ENCODE results near the gene ZNF75A. TPM values are rescaled to one million over a fixed set of nuclear protein-coding genes. Genes with fewer than 3 reads are reported as not detected.

Gene ZNF75A
- total RNA-seq, 1 donor: 26.1 TPM

GRCh38 chr16:3311496-3311895 lies 6.2 kb downstream of the ZNF75A start:
- no peak for TF ChIP-seq CTCF (IDR thresholded peaks at IDR 0.05; ENCODE audit: extremely low read depth, low read depth, low read length)
- no peak for DNase-seq (ENCODE audit: insufficient read length, low spot score, missing footprints)
- Histone ChIP-seq H3K4me1 (ENCODE audit: insufficient read depth, low read length) (no peaks in the 10 kb centered on the region), H3K4me2 (ENCODE audit: insufficient read depth, low read length) (no peak overlapping the region), H2AFZ (ENCODE audit: low read length) (no peak overlapping the region), H3K9me3 (ENCODE audit: low read depth, low read length) (peaks cover 24% of the 10 kb centered on the region), H3K27me3 (ENCODE audit: insufficient read depth, low read length) (no peaks in the 10 kb centered on the region), H4K20me1 (ENCODE audit: insufficient read depth, low read length) (no peaks in the 10 kb centered on the region), H3K79me2 (ENCODE audit: insufficient read depth, low read length) (peaks cover 11% of the 10 kb centered on the region), H3K4me3 (ENCODE audit: insufficient read depth, low read length) (no peak overlapping the region), H3K27ac (ENCODE audit: low read depth, low read length) (no peak overlapping the region), H3K36me3 (ENCODE audit: insufficient read depth, low read length) (peaks cover 54% of the 10 kb centered on the region)

- no peak for DNase-seq (ENCODE audit: insufficient read length, low spot score, missing footprints)
- no peak for TF ChIP-seq CTCF (IDR thresholded peaks at IDR 0.05; ENCODE audit: extremely low read depth, low read depth, low read length)
- peaks cover 59% of the 10 kb centered on the region for H3K9me3 ChIP-seq (ENCODE audit: low read depth, low read length)
These were observed 12.2 kb downstream of the ZNF75A start for GRCh38 chr16:3317315-3317999.

GRCh38 chr16:3321816-3322215 lies 16.5 kb downstream of the ZNF75A start:
- Histone ChIP-seq H3K79me2 (ENCODE audit: insufficient read depth, low read length) (no peaks in the 10 kb centered on the region), H2AFZ (ENCODE audit: low read length) (no peak overlapping the region), H4K20me1 (ENCODE audit: insufficient read depth, low read length) (no peaks in the 10 kb centered on the region), H3K36me3 (ENCODE audit: insufficient read depth, low read length) (peaks cover 12% of the 10 kb centered on the region), H3K27ac (ENCODE audit: low read depth, low read length) (no peak overlapping the region), H3K4me1 (ENCODE audit: insufficient read depth, low read length) (no peaks in the 10 kb centered on the region), H3K4me3 (ENCODE audit: insufficient read depth, low read length) (no peak overlapping the region), H3K27me3 (ENCODE audit: insufficient read depth, low read length) (no peaks in the 10 kb centered on the region), H3K9me3 (ENCODE audit: low read depth, low read length) (peaks cover 36% of the 10 kb centered on the region), H3K4me2 (ENCODE audit: insufficient read depth, low read length) (no peak overlapping the region)
- TF ChIP-seq CTCF (IDR thresholded peaks at IDR 0.05; ENCODE audit: extremely low read depth, low read depth, low read length): no peak
- no peak for DNase-seq (ENCODE audit: insufficient read length, low spot score, missing footprints)

More at GRCh38 chr16:3317315-3317999, 12.2 kb downstream of the ZNF75A start:
- Histone ChIP-seq H4K20me1 (ENCODE audit: insufficient read depth, low read length) (no peaks in the 10 kb centered on the region), H3K27me3 (ENCODE audit: insufficient read depth, low read length) (no peaks in the 10 kb centered on the region), H3K4me1 (ENCODE audit: insufficient read depth, low read length) (no peaks in the 10 kb centered on the region), H3K27ac (ENCODE audit: low read depth, low read length) (no peak overlapping the region), H3K36me3 (ENCODE audit: insufficient read depth, low read length) (peaks cover 50% of the 10 kb centered on the region), H3K79me2 (ENCODE audit: insufficient read depth, low read length) (no peaks in the 10 kb centered on the region), H3K4me3 (ENCODE audit: insufficient read depth, low read length) (no peak overlapping the region), H3K4me2 (ENCODE audit: insufficient read depth, low read length) (no peak overlapping the region), H2AFZ (ENCODE audit: low read length) (no peak overlapping the region)

- H3K27me3 ChIP-seq (ENCODE audit: insufficient read depth, low read length): no peaks in the 10 kb centered on the region
- H3K9me3 ChIP-seq (ENCODE audit: low read depth, low read length): no peaks in the 10 kb centered on the region
- H4K20me1 ChIP-seq (ENCODE audit: insufficient read depth, low read length): no peaks in the 10 kb centered on the region
- H3K4me2 ChIP-seq (ENCODE audit: insufficient read depth, low read length): no peak overlapping the region
- no peak overlapping the region for H3K27ac ChIP-seq (ENCODE audit: low read depth, low read length)
- H3K79me2 ChIP-seq (ENCODE audit: insufficient read depth, low read length): no peaks in the 10 kb centered on the region
- no peak for TF ChIP-seq CTCF (IDR thresholded peaks at IDR 0.05; ENCODE audit: extremely low read depth, low read depth, low read length)
- no peak for DNase-seq (ENCODE audit: insufficient read length, low spot score, missing footprints)
- H3K4me1 ChIP-seq (ENCODE audit: insufficient read depth, low read length): no peaks in the 10 kb centered on the region
- no peaks in the 10 kb centered on the region for H3K36me3 ChIP-seq (ENCODE audit: insufficient read depth, low read length)
- H2AFZ ChIP-seq (ENCODE audit: low read length): no peak overlapping the region
- H3K4me3 ChIP-seq (ENCODE audit: insufficient read depth, low read length): no peak overlapping the region
These were observed 22.2 kb downstream of the ZNF75A start for GRCh38 chr16:3327514-3327913.

Data from osteoblast (primary cell).